ENCODE measurements around the gene CLIC6.

DNA sequence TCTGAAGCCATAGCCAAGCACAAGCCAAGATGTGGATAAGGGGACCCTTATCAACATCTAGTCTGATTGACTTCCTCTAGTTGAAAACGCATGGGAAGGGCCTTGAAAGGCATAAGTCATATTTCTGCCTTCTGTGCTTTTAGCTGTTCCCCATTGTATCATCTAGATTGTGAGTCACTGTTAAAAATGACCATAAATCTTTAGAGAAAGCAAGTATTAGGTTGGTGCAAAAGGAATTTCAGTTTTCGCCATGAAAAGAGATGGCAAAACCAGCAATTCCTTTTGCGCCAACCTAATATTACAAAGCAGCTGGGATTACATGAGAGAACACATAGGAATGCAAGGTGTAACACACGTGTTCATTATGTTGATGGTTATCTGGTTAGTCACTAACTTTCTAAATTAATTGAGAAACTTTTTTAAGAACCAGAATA, 63.6 kb downstream of the CLIC6 start:
- TF ChIP-seq, protein P1, sequence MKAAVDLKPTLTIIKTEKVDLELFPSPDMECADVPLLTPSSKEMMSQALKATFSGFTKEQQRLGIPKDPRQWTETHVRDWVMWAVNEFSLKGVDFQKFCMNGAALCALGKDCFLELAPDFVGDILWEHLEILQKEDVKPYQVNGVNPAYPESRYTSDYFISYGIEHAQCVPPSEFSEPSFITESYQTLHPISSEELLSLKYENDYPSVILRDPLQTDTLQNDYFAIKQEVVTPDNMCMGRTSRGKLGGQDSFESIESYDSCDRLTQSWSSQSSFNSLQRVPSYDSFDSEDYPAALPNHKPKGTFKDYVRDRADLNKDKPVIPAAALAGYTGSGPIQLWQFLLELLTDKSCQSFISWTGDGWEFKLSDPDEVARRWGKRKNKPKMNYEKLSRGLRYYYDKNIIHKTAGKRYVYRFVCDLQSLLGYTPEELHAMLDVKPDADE (IDR thresholded peaks at IDR 0.05), result no peak
- TF ChIP-seq EZH2 (IDR thresholded peaks at IDR 0.05; ENCODE audit: low read depth, unreplicated experiment), result no peak
- TF ChIP-seq, protein P2, sequence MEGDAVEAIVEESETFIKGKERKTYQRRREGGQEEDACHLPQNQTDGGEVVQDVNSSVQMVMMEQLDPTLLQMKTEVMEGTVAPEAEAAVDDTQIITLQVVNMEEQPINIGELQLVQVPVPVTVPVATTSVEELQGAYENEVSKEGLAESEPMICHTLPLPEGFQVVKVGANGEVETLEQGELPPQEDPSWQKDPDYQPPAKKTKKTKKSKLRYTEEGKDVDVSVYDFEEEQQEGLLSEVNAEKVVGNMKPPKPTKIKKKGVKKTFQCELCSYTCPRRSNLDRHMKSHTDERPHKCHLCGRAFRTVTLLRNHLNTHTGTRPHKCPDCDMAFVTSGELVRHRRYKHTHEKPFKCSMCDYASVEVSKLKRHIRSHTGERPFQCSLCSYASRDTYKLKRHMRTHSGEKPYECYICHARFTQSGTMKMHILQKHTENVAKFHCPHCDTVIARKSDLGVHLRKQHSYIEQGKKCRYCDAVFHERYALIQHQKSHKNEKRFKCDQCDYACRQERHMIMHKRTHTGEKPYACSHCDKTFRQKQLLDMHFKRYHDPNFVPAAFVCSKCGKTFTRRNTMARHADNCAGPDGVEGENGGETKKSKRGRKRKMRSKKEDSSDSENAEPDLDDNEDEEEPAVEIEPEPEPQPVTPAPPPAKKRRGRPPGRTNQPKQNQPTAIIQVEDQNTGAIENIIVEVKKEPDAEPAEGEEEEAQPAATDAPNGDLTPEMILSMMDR (conservative IDR thresholded peaks at IDR 0.05; ENCODE audit: low read depth in 2 of 2), result no peak
- no peak for TF ChIP-seq POLR2AphosphoS5 (IDR thresholded peaks at IDR 0.05; ENCODE audit: low read depth)
- TF ChIP-seq, protein P3, sequence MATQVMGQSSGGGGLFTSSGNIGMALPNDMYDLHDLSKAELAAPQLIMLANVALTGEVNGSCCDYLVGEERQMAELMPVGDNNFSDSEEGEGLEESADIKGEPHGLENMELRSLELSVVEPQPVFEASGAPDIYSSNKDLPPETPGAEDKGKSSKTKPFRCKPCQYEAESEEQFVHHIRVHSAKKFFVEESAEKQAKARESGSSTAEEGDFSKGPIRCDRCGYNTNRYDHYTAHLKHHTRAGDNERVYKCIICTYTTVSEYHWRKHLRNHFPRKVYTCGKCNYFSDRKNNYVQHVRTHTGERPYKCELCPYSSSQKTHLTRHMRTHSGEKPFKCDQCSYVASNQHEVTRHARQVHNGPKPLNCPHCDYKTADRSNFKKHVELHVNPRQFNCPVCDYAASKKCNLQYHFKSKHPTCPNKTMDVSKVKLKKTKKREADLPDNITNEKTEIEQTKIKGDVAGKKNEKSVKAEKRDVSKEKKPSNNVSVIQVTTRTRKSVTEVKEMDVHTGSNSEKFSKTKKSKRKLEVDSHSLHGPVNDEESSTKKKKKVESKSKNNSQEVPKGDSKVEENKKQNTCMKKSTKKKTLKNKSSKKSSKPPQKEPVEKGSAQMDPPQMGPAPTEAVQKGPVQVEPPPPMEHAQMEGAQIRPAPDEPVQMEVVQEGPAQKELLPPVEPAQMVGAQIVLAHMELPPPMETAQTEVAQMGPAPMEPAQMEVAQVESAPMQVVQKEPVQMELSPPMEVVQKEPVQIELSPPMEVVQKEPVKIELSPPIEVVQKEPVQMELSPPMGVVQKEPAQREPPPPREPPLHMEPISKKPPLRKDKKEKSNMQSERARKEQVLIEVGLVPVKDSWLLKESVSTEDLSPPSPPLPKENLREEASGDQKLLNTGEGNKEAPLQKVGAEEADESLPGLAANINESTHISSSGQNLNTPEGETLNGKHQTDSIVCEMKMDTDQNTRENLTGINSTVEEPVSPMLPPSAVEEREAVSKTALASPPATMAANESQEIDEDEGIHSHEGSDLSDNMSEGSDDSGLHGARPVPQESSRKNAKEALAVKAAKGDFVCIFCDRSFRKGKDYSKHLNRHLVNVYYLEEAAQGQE (IDR thresholded peaks at IDR 0.05; ENCODE audit: unreplicated experiment), result no peak
- TF ChIP-seq ZNF331 (CRISPR knock-in tag; IDR thresholded peaks at IDR 0.05; ENCODE audit: low read depth), result no peak
- TF ChIP-seq EZH2phosphoT487 (IDR thresholded peaks at IDR 0.05; ENCODE audit: unreplicated experiment), result no peak
- TF ChIP-seq CREB1 (CRISPR knock-in tag; IDR thresholded peaks at IDR 0.05; ENCODE audit: low read depth), result no peak
- TF ChIP-seq ZNF114 (CRISPR knock-in tag; IDR thresholded peaks at IDR 0.05), result no peak
- no peak for TF ChIP-seq JUNB (IDR thresholded peaks at IDR 0.05; ENCODE audit: unreplicated experiment)
- TF ChIP-seq, protein P4, sequence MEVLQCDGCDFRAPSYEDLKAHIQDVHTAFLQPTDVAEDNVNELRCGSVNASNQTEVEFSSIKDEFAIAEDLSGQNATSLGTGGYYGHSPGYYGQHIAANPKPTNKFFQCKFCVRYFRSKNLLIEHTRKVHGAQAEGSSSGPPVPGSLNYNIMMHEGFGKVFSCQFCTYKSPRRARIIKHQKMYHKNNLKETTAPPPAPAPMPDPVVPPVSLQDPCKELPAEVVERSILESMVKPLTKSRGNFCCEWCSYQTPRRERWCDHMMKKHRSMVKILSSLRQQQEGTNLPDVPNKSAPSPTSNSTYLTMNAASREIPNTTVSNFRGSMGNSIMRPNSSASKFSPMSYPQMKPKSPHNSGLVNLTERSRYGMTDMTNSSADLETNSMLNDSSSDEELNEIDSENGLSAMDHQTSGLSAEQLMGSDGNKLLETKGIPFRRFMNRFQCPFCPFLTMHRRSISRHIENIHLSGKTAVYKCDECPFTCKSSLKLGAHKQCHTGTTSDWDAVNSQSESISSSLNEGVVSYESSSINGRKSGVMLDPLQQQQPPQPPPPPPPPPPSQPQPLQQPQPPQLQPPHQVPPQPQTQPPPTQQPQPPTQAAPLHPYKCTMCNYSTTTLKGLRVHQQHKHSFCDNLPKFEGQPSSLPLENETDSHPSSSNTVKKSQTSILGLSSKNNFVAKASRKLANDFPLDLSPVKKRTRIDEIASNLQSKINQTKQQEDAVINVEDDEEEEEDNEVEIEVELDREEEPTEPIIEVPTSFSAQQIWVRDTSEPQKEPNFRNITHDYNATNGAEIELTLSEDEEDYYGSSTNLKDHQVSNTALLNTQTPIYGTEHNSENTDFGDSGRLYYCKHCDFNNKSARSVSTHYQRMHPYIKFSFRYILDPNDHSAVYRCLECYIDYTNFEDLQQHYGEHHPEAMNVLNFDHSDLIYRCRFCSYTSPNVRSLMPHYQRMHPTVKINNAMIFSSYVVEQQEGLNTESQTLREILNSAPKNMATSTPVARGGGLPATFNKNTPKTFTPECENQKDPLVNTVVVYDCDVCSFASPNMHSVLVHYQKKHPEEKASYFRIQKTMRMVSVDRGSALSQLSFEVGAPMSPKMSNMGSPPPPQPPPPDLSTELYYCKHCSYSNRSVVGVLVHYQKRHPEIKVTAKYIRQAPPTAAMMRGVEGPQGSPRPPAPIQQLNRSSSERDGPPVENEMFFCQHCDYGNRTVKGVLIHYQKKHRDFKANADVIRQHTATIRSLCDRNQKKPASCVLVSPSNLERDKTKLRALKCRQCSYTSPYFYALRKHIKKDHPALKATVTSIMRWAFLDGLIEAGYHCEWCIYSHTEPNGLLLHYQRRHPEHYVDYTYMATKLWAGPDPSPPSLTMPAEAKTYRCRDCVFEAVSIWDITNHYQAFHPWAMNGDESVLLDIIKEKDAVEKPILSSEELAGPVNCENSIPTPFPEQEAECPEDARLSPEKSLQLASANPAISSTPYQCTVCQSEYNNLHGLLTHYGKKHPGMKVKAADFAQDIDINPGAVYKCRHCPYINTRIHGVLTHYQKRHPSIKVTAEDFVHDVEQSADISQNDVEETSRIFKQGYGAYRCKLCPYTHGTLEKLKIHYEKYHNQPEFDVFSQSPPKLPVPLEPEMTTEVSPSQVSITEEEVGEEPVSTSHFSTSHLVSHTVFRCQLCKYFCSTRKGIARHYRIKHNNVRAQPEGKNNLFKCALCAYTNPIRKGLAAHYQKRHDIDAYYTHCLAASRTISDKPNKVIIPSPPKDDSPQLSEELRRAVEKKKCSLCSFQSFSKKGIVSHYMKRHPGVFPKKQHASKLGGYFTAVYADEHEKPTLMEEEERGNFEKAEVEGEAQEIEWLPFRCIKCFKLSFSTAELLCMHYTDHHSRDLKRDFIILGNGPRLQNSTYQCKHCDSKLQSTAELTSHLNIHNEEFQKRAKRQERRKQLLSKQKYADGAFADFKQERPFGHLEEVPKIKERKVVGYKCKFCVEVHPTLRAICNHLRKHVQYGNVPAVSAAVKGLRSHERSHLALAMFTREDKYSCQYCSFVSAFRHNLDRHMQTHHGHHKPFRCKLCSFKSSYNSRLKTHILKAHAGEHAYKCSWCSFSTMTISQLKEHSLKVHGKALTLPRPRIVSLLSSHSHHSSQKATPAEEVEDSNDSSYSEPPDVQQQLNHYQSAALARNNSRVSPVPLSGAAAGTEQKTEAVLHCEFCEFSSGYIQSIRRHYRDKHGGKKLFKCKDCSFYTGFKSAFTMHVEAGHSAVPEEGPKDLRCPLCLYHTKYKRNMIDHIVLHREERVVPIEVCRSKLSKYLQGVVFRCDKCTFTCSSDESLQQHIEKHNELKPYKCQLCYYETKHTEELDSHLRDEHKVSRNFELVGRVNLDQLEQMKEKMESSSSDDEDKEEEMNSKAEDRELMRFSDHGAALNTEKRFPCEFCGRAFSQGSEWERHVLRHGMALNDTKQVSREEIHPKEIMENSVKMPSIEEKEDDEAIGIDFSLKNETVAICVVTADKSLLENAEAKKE (CRISPR knock-in tag; IDR thresholded peaks at IDR 0.05), result no peak
- TF ChIP-seq STAT1 (IDR thresholded peaks at IDR 0.05; ENCODE audit: unreplicated experiment), result no peak
- TF ChIP-seq NANOG (IDR thresholded peaks at IDR 0.05; ENCODE audit: borderline replicate concordance), result no peak

Data from GM23338 (cell line).